C4-2B (cell line): ENCODE results near the gene PSMB10.

ENCODE experiments used
- H3K27ac ChIP-seq: fragments of 450-650 bp; 2 replicates; pipeline ENCODE4 v1.5.1; 2017
- CTCF ChIP-seq: fragments of 450-650 bp; conservative IDR thresholded peaks from 2 replicates; pipeline ENCODE4 v1.5.1; 2017; ENCODE audit warnings: mild to moderate bottlenecking
- ZFX ChIP-seq: fragments of 450-650 bp; IDR thresholded peaks from 2 replicates; pipeline ENCODE4 v1.6.1; 2017

PSMB10 gene

GRCh38 chr16:67950335-67950843 is 13.7 kb upstream of the PSMB10 start:
- TF ChIP-seq CTCF = no peak
- TF ChIP-seq ZFX = no peak
- no peak overlapping the region for H3K27ac ChIP-seq

- TF ChIP-seq ZFX (no peak), CTCF (no peak)
- H3K27ac ChIP-seq = no peak overlapping the region
Measured at GRCh38 chr16:67949645-67950044, 13.0 kb upstream of the PSMB10 start.

GRCh38 chr16:67948015-67948414 is 11.4 kb upstream of the PSMB10 start:
- H3K27ac ChIP-seq = no peak overlapping the region
- no peak for TF ChIP-seq ZFX
- TF ChIP-seq CTCF = no peak

GRCh38 chr16:67946966-67947558 is 10.4 kb upstream of the PSMB10 start:
- no peak for TF ChIP-seq ZFX
- no peak overlapping the region for H3K27ac ChIP-seq

GRCh38 chr16:67946128-67946569 is 9.5 kb upstream of the PSMB10 start:
- TF ChIP-seq CTCF (no peak), ZFX (no peak)
- no peak overlapping the region for H3K27ac ChIP-seq

GRCh38 chr16:67945392-67945933 is 8.8 kb upstream of the PSMB10 start:
- no peak overlapping the region for H3K27ac ChIP-seq
- TF ChIP-seq CTCF = no peak
- TF ChIP-seq ZFX = no peak

- TF ChIP-seq ZFX = no peak
- no peak overlapping the region for H3K27ac ChIP-seq
Measured at GRCh38 chr16:67944690-67945391, 8.2 kb upstream of the PSMB10 start.

- no peak within 1 kb of the TSS for H3K27ac ChIP-seq
- TF ChIP-seq ZFX (no peak), CTCF (no peak)
Measured at GRCh38 chr16:67943619-67944504, 7.2 kb upstream of the PSMB10 start, which contains the start of gene LCAT. Gene LCAT (minus strand): TSS chr16:67944120. CDS start chr16:67944101, 19 bp downstream.
